Measurements from ENCODE around the gene CLEC7A. TPM values are rescaled to one million over a fixed set of nuclear protein-coding genes. Genes with fewer than 3 reads are reported as not detected.

The CLEC7A gene
- total and polyA plus RNA-seq, 9 of the 15 experiments (the other 6 are each of a cell fraction or from before 2014, with no cell fraction given) = 0.16 TPM; not detected in 8

GRCh38 chr12:10175846-10176636 is 46.0 kb upstream of the CLEC7A start (continued):
- no peak for TF ChIP-seq ZNF282 (CRISPR knock-in tag; IDR thresholded peaks at IDR 0.05)

DNA sequence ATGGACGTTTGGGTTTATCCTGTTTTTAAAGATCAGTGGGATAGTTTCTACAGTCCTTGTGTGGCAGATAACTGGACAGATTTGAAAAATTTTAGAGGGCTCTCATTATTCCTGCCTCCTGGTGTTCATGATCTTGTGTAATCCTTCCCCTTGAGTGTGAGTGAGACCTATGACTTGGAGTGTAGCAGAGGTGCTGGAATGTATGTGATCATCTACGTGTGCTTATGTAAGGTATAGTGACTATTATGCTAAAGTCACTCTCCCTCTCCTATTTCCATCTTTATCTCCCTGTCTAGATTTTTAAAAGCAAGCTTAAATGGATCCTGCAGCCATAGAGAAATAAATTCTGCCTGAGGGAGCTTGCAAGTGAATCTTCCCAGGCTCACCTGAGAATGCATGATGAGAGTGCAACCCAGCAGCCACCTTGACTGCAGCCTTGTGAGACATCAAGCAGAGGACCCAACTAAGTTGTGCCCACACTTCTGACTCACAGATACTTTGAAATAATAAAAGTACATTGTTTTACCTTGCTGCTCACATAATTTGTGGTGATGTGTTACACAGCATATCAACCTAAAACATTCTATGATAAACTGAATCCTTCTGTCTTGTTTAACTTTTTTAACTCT is 45.1 kb upstream of the CLEC7A start:
- POLR2A ChIA-PET = no interaction called here
- in situ Hi-C loops (cut with MboI) = no loop called here
- ATAC-seq = no peak

More for the DNA sequence above, 45.1 kb upstream of the CLEC7A start:
- Histone ChIP-seq H3K36me3 (ENCODE audit: control insufficient read depth, insufficient read depth, low read length) (no peaks in the 10 kb centered on the region), H3K4me3 (no peak overlapping the region), H3K9me1 (ENCODE audit: control insufficient read depth, insufficient read depth, low read length) (no peaks in the 10 kb centered on the region), H3K9ac (ENCODE audit: insufficient read depth in 1 of 2, low read depth in 2 of 2, low read length in 2 of 2) (no peak overlapping the region), H3K79me2 (ENCODE audit: control insufficient read depth, insufficient read depth, low read length) (no peaks in the 10 kb centered on the region), H3K4me2 (ENCODE audit: insufficient read depth, low read length) (no peak overlapping the region), H2AFZ (ENCODE audit: low read depth, low read length) (no peak overlapping the region), H3K27ac (ENCODE audit: extremely low read depth, low read depth, low read length) (no peak overlapping the region), H4K20me1 (replicated peaks; ENCODE audit: control insufficient read depth, insufficient read depth, low read length) (no peaks in the 10 kb centered on the region), H3K27me3 (ENCODE audit: control insufficient read depth in 2 of 2, insufficient read depth in 2 of 2, low read length in 2 of 2) (peaks cover 0 to 8% of the 10 kb centered on the region in 2 experiments; a peak in 2 of 5 replicates), H3K9me3 (replicated peaks; ENCODE audit: control insufficient read depth, insufficient read depth, low read depth, low read length) (no peaks in the 10 kb centered on the region), H3K4me1 (replicated peaks in 1 of 2; ENCODE audit: control insufficient read depth in 2 of 2, insufficient read depth in 2 of 2, low read length in 2 of 2) (no peaks in the 10 kb centered on the region)
- intact Hi-C loops (cut with micrococcal nuclease) = no loop called here
- WGBS (ENCODE audit: insufficient coverage, low coverage, missing lambda C conversion rate) = 0% methylated on average over 2 of the region's 2 CpGs
- no peak for TF ChIP-seq NELFE (IDR thresholded peaks at IDR 0.05; ENCODE audit: insufficient read depth, insufficient read length)
- TF ChIP-seq ZNF551 (CRISPR knock-in tag; IDR thresholded peaks at IDR 0.05) = no peak
- TF ChIP-seq, protein P1, sequence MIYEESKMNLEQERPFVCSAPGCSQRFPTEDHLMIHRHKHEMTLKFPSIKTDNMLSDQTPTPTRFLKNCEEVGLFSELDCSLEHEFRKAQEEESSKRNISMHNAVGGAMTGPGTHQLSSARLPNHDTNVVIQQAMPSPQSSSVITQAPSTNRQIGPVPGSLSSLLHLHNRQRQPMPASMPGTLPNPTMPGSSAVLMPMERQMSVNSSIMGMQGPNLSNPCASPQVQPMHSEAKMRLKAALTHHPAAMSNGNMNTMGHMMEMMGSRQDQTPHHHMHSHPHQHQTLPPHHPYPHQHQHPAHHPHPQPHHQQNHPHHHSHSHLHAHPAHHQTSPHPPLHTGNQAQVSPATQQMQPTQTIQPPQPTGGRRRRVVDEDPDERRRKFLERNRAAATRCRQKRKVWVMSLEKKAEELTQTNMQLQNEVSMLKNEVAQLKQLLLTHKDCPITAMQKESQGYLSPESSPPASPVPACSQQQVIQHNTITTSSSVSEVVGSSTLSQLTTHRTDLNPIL (CRISPR knock-in tag; IDR thresholded peaks at IDR 0.05) = no peak
- TF ChIP-seq TSC22D4 (tag; IDR thresholded peaks at IDR 0.05) = no peak
- TF ChIP-seq, protein P2, sequence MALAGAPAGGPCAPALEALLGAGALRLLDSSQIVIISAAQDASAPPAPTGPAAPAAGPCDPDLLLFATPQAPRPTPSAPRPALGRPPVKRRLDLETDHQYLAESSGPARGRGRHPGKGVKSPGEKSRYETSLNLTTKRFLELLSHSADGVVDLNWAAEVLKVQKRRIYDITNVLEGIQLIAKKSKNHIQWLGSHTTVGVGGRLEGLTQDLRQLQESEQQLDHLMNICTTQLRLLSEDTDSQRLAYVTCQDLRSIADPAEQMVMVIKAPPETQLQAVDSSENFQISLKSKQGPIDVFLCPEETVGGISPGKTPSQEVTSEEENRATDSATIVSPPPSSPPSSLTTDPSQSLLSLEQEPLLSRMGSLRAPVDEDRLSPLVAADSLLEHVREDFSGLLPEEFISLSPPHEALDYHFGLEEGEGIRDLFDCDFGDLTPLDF (CRISPR knock-in tag; IDR thresholded peaks at IDR 0.05) = no peak
- CTCF ChIA-PET (ENCODE audit: low intra/inter-chr PET ratio) = no interaction called here
- DNase-seq (ENCODE audit: extremely low read depth in 1 of 4, low spot score in 3 of 4) = no peak
- no TSS peak for BruUV-seq (replicated peaks)
- FAIRE-seq = no peak

Data from K562 (cell line).